NCI-H1105 treated with DMSO at 0.1 percent for 48 hours (cell line): ENCODE results near the gene GPATCH2L.

Source experiments
- DNase-seq: peaks from one replicate; lab custom pipeline; 2025; lab: John Stamatoyannopoulos, UW

Gene GPATCH2L

GRCh38 chr14:76201162-76201561 is 49.4 kb downstream of the GPATCH2L start:
- no peak for DNase-seq

- no peak for DNase-seq
These were observed 51.6 kb downstream of the GPATCH2L start for GRCh38 chr14:76203086-76204001.

- no peak for DNase-seq
These were observed 52.9 kb downstream of the GPATCH2L start for GRCh38 chr14:76204461-76205230.

- no peak for DNase-seq
These were observed 54.0 kb downstream of the GPATCH2L start for GRCh38 chr14:76205708-76206107.

- DNase-seq = no peak
These were observed 56.6 kb downstream of the GPATCH2L start for GRCh38 chr14:76208340-76208739.

- no peak for DNase-seq
These were observed 60.5 kb downstream of the GPATCH2L start for GRCh38 chr14:76212242-76212641.

GRCh38 chr14:76217179-76217578 is 65.5 kb downstream of the GPATCH2L start:
- DNase-seq = no peak

- no peak for DNase-seq
These were observed 66.9 kb downstream of the GPATCH2L start for GRCh38 chr14:76218662-76219061.

- DNase-seq = no peak
These were observed 68.2 kb downstream of the GPATCH2L start for GRCh38 chr14:76219873-76220272.

GRCh38 chr14:76227450-76228050 is 75.8 kb downstream of the GPATCH2L start:
- DNase-seq = no peak

- DNase-seq = no peak
These were observed 76.4 kb downstream of the GPATCH2L start for GRCh38 chr14:76228138-76228537.

GRCh38 chr14:76232800-76233199 is 81.1 kb downstream of the GPATCH2L start:
- DNase-seq = no peak

GRCh38 chr14:76235628-76236027 is 83.9 kb downstream of the GPATCH2L start:
- no peak for DNase-seq

GRCh38 chr14:76236172-76237130 is 84.7 kb downstream of the GPATCH2L start:
- no peak for DNase-seq

GRCh38 chr14:76237349-76237990 is 85.7 kb downstream of the GPATCH2L start:
- DNase-seq = no peak

GRCh38 chr14:76245097-76245496 is 93.4 kb downstream of the GPATCH2L start:
- DNase-seq = no peak

- DNase-seq = no peak
These were observed 98.6 kb downstream of the GPATCH2L start for GRCh38 chr14:76250302-76250701.

- no peak for DNase-seq
These were observed 100.7 kb downstream of the GPATCH2L start for GRCh38 chr14:76252471-76252870.

GRCh38 chr14:76253111-76253510 is 101.4 kb downstream of the GPATCH2L start:
- DNase-seq = no peak

- DNase-seq = no peak
These were observed 104.8 kb downstream of the GPATCH2L start for GRCh38 chr14:76256545-76256944.
